GM23338 (cell line): ENCODE results near the gene CSF3. TPM values are rescaled to one million over a fixed set of nuclear protein-coding genes. Genes with fewer than 3 reads are reported as not detected.

ENCODE experiments used
- ATAC-seq: fragments of 200-7000 bp; cut with Tn5 transposase; 3 replicates; pipeline ENCODE4 v1.9.1; 2020
- DNase-seq: peaks from one replicate; pipeline ENCODE4 v3.0.0-alpha.2; 2015; ENCODE audit warnings: low spot score
- H2AFZ ChIP-seq: fragments of 200-600 bp; sonication (generic); 2 replicates; pipeline ENCODE4 v1.8.0; 2016; ENCODE audit warnings: antibody characterized with exemption, mild to moderate bottlenecking, moderate library complexity
- H3F3A ChIP-seq: fragments of 200-600 bp; sonication (generic); replicated peaks from 2 replicates; pipeline ENCODE4 v1.8.0; 2017; ENCODE audit warnings: antibody characterized with exemption, mixed run types, low read depth
- H3K27ac ChIP-seq: fragments of 200-600 bp; sonication (generic); 2 replicates; pipeline ENCODE4 v1.6.1; 2016; ENCODE audit warnings: low read depth
- H3K27me3 ChIP-seq: fragments of 200-600 bp; sonication (generic); 2 replicates; pipeline ENCODE4 v1.8.0; 2016; ENCODE audit warnings: mild to moderate bottlenecking, mixed run types, moderate library complexity; ENCODE audit not compliant: insufficient read depth
- H3K36me3 ChIP-seq: fragments of 200-600 bp; sonication (generic); 2 replicates; pipeline ENCODE4 v1.8.0; 2016; ENCODE audit warnings: mild to moderate bottlenecking; ENCODE audit not compliant: insufficient read depth
- H3K4me1 ChIP-seq: fragments of 200-600 bp; sonication (generic); 2 replicates; pipeline ENCODE4 v1.8.0; 2016; ENCODE audit warnings: mild to moderate bottlenecking, moderate library complexity; ENCODE audit not compliant: insufficient read depth
- H3K4me2 ChIP-seq: fragments of 200-600 bp; sonication (generic); 2 replicates; pipeline ENCODE4 v1.7.1; 2017; ENCODE audit warnings: mixed run types
- H3K4me3 ChIP-seq: fragments of 200-600 bp; sonication (generic); 2 replicates; pipeline ENCODE4 v1.6.1; 2016; ENCODE audit warnings: mixed run types
- H3K79me2 ChIP-seq: fragments of 200-600 bp; sonication (generic); replicated peaks from 2 replicates; pipeline ENCODE4 v1.8.0; 2017; ENCODE audit warnings: mild to moderate bottlenecking; ENCODE audit not compliant: insufficient read depth
- H3K9me2 ChIP-seq: fragments of 200-600 bp; sonication (generic); 2 replicates; pipeline ENCODE4 v1.8.0; 2017; ENCODE audit not compliant: insufficient read depth
- H4K20me1 ChIP-seq: fragments of 200-600 bp; sonication (generic); replicated peaks from 2 replicates; pipeline ENCODE4 v1.8.0; 2017; ENCODE audit warnings: mild to moderate bottlenecking; ENCODE audit not compliant: insufficient read depth
- H3K27ac Mint-ChIP-seq: 2 replicates; pipeline ENCODE4 v1.8.0; 2020; ENCODE audit warnings: inconsistent platforms, mild to moderate bottlenecking, moderate library complexity, mixed read lengths
- H3K27me3 Mint-ChIP-seq: 3 replicates; pipeline ENCODE4 v1.8.0; 2022; ENCODE audit warnings: low read depth, mild to moderate bottlenecking, moderate library complexity, mixed read lengths, inconsistent platforms; ENCODE audit not compliant: insufficient read depth, poor library complexity
- H3K36me3 Mint-ChIP-seq: 3 replicates; pipeline ENCODE4 v1.8.0; 2021; ENCODE audit warnings: low read depth, mild to moderate bottlenecking, inconsistent platforms, moderate library complexity, mixed read lengths
- H3K4me1 Mint-ChIP-seq: 3 replicates; pipeline ENCODE4 v1.8.0; 2020; ENCODE audit warnings: mild to moderate bottlenecking, inconsistent platforms, mixed read lengths
- H3K4me3 Mint-ChIP-seq: 3 replicates; pipeline ENCODE4 v1.8.0; 2021; ENCODE audit warnings: moderate library complexity, mild to moderate bottlenecking, inconsistent platforms, mixed read lengths
- H3K9me3 Mint-ChIP-seq: 3 replicates; pipeline ENCODE4 v1.8.0; 2020; ENCODE audit warnings: moderate library complexity, mild to moderate bottlenecking, inconsistent platforms, mixed read lengths
- CREB1 ChIP-seq: fragments of 250-450 bp; sonication (Bioruptor Pico); IDR thresholded peaks from 2 replicates; pipeline ENCODE4 v1.5.0; 2020; ENCODE audit warnings: low read depth, mild to moderate bottlenecking, moderate library complexity
- ETS1 ChIP-seq: IDR thresholded peaks from 2 replicates; pipeline ENCODE4 v1.6.1; 2016; ENCODE audit warnings: antibody characterized with exemption
- EZH2 ChIP-seq: fragments of 200-600 bp; sonication (generic); IDR thresholded peaks from one replicate; pipeline ENCODE4 v1.8.0; 2017; ENCODE audit warnings: antibody characterized with exemption, mild to moderate bottlenecking, low read depth; ENCODE audit not compliant: unreplicated experiment
- EZH2phosphoT487 ChIP-seq: fragments of 200-600 bp; sonication (generic); IDR thresholded peaks from one replicate; pipeline ENCODE4 v1.8.1; 2018; ENCODE audit warnings: antibody characterized with exemption; ENCODE audit not compliant: unreplicated experiment
- JUNB ChIP-seq: IDR thresholded peaks from one replicate; pipeline ENCODE4 v1.6.1; 2016; ENCODE audit warnings: antibody characterized with exemption; ENCODE audit not compliant: unreplicated experiment
- NANOG ChIP-seq: IDR thresholded peaks from 2 replicates; pipeline ENCODE4 v1.6.1; 2016; ENCODE audit warnings: antibody characterized with exemption, borderline replicate concordance
- POLR2AphosphoS5 ChIP-seq: IDR thresholded peaks from 2 replicates; pipeline ENCODE4 v1.6.1; 2016; ENCODE audit warnings: antibody characterized with exemption, low read depth
- STAT1 ChIP-seq: IDR thresholded peaks from one replicate; pipeline ENCODE4 v1.6.1; 2016; ENCODE audit warnings: antibody characterized with exemption; ENCODE audit not compliant: unreplicated experiment
- ZNF114 ChIP-seq: fragments of 250-450 bp; sonication (Bioruptor Pico); IDR thresholded peaks from 2 replicates; pipeline ENCODE4 v1.5.0; 2020; ENCODE audit warnings: mild to moderate bottlenecking, moderate library complexity
- ZNF331 ChIP-seq: fragments of 250-450 bp; sonication (Bioruptor Pico); IDR thresholded peaks from 2 replicates; pipeline ENCODE4 v1.5.0; 2020; ENCODE audit warnings: low read depth, mild to moderate bottlenecking, moderate library complexity
- ZNF462 ChIP-seq: fragments of 250-450 bp; sonication (Bioruptor Pico); IDR thresholded peaks from 2 replicates; pipeline ENCODE4 v1.5.0; 2020; ENCODE audit warnings: mild to moderate bottlenecking, moderate library complexity
- polyA plus RNA-seq: library from polyadenylated mRNA; unstranded; fragments of >200 nt; fragmentation: Nextera tagmentation; extraction: Ambion mirVana; gene quantifications from 2 replicates; pipeline ENCODE4 v1.2.1, GENCODE V29; 2016
- total RNA-seq: library from RNA; depleted of rRNA; stranded (reverse); fragments of >200 nt; shearing (Covaris generic); gene quantifications from 2 replicates; pipeline ENCODE4 v1.2.3, GENCODE V29; 2014
- TF ChIP-seq, protein P1 (sequence below): IDR thresholded peaks from one replicate; pipeline ENCODE4 v1.6.1; 2018; ENCODE audit warnings: antibody characterized with exemption; ENCODE audit not compliant: unreplicated experiment
- TF ChIP-seq, protein P2 (sequence below), 2 experiments: fragments of 200-600 bp in 1 of 2; sonication (generic) in 1 of 2; conservative IDR thresholded peaks; 2 replicates each; pipeline versions ENCODE4 v1.5.1 to v1.6.1; 2016 to 2017; ENCODE audit warnings: antibody characterized with exemption in 2 of 2, low read depth in 2 of 2, mild to moderate bottlenecking in 2 of 2, moderate library complexity in 1 of 2

Gene CSF3
- total and polyA plus RNA-seq, 2 experiments from 2014 or later, result not detected

DNA sequence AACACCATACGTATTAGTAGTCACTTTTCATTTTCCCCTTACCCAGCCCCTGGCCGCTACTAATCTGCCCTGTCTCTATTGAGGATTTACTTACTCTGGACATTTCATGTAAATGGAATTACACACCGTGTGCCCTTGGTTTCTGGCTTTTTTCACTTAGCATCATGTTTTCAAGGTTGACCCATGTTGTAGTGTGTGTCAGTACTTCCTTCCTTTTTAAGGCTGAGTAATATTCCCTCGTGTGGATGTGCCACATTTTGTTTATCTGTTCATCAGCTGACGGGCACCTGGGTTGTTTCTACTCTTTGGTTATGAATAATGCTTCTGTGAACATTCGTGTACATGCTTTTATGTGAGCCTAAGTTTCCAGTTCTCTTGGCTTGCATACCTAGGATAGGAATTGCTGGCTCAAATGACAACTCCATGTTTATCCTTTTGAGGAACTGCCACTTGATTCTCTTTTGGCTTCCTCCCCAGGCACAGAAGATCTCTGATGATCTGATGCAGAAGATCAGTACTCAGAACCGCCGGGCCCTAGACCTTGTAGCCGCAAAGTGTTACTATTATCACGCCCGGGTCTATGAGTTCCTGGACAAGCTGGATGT, 26.9 kb upstream of the CSF3 start:
- Mint-ChIP-seq H3K36me3 (peaks cover 96% of the 10 kb centered on the region), H3K27me3 (peaks cover 3% of the 10 kb centered on the region), H3K27ac (no peak overlapping the region), H3K4me3 (no peak overlapping the region), H3K9me3 (no peaks in the 10 kb centered on the region), H3K4me1 (no peaks in the 10 kb centered on the region)
- Histone ChIP-seq H3F3A (no peaks in the 10 kb centered on the region), H2AFZ (no peak overlapping the region), H3K79me2 (peaks cover 5% of the 10 kb centered on the region; the same call in 1 of the 2 replicates), H3K36me3 (peaks cover 74% of the 10 kb centered on the region), H3K4me2 (no peak overlapping the region), H4K20me1 (peaks cover 10% of the 10 kb centered on the region), H3K27ac (no peak overlapping the region), H3K27me3 (no peaks in the 10 kb centered on the region), H3K4me3 (no peak overlapping the region), H3K4me1 (no peaks in the 10 kb centered on the region), H3K9me2 (no peaks in the 10 kb centered on the region)
- no peak for DNase-seq
- ATAC-seq, result no peak
- TF ChIP-seq ZNF114 (CRISPR knock-in tag), result no peak
- no peak for TF ChIP-seq ZNF331
- TF ChIP-seq STAT1, result no peak
- TF ChIP-seq, protein P1, sequence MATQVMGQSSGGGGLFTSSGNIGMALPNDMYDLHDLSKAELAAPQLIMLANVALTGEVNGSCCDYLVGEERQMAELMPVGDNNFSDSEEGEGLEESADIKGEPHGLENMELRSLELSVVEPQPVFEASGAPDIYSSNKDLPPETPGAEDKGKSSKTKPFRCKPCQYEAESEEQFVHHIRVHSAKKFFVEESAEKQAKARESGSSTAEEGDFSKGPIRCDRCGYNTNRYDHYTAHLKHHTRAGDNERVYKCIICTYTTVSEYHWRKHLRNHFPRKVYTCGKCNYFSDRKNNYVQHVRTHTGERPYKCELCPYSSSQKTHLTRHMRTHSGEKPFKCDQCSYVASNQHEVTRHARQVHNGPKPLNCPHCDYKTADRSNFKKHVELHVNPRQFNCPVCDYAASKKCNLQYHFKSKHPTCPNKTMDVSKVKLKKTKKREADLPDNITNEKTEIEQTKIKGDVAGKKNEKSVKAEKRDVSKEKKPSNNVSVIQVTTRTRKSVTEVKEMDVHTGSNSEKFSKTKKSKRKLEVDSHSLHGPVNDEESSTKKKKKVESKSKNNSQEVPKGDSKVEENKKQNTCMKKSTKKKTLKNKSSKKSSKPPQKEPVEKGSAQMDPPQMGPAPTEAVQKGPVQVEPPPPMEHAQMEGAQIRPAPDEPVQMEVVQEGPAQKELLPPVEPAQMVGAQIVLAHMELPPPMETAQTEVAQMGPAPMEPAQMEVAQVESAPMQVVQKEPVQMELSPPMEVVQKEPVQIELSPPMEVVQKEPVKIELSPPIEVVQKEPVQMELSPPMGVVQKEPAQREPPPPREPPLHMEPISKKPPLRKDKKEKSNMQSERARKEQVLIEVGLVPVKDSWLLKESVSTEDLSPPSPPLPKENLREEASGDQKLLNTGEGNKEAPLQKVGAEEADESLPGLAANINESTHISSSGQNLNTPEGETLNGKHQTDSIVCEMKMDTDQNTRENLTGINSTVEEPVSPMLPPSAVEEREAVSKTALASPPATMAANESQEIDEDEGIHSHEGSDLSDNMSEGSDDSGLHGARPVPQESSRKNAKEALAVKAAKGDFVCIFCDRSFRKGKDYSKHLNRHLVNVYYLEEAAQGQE, result no peak
- TF ChIP-seq ZNF462, result no peak
- TF ChIP-seq EZH2, result no peak
- TF ChIP-seq ETS1, result no peak
- TF ChIP-seq EZH2phosphoT487, result no peak
- TF ChIP-seq CREB1 (CRISPR knock-in tag), result no peak
- no peak for TF ChIP-seq POLR2AphosphoS5
- TF ChIP-seq, protein P2, sequence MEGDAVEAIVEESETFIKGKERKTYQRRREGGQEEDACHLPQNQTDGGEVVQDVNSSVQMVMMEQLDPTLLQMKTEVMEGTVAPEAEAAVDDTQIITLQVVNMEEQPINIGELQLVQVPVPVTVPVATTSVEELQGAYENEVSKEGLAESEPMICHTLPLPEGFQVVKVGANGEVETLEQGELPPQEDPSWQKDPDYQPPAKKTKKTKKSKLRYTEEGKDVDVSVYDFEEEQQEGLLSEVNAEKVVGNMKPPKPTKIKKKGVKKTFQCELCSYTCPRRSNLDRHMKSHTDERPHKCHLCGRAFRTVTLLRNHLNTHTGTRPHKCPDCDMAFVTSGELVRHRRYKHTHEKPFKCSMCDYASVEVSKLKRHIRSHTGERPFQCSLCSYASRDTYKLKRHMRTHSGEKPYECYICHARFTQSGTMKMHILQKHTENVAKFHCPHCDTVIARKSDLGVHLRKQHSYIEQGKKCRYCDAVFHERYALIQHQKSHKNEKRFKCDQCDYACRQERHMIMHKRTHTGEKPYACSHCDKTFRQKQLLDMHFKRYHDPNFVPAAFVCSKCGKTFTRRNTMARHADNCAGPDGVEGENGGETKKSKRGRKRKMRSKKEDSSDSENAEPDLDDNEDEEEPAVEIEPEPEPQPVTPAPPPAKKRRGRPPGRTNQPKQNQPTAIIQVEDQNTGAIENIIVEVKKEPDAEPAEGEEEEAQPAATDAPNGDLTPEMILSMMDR (conservative IDR thresholded peaks at IDR 0.05; ENCODE audit: low read depth in 2 of 2), result no peak
- TF ChIP-seq JUNB, result no peak
- no peak for TF ChIP-seq NANOG
